ENCODE measurements around the gene MCF2L.

Gene MCF2L

GRCh38 chr13:112983042-112983305 is 14.0 kb downstream of the MCF2L start:
- DNase-seq, result no peak

- no peak for DNase-seq
Measured at GRCh38 chr13:112983428-112984196, 14.6 kb downstream of the MCF2L start.

- no peak for DNase-seq
Measured at GRCh38 chr13:112984501-112984900, 15.5 kb downstream of the MCF2L start.

GRCh38 chr13:112984954-112985802 is 16.2 kb downstream of the MCF2L start:
- no peak for DNase-seq

GRCh38 chr13:112985803-112986408 is 16.9 kb downstream of the MCF2L start:
- no peak for DNase-seq

- no peak for DNase-seq
Measured at GRCh38 chr13:112986470-112986869, 17.5 kb downstream of the MCF2L start.

GRCh38 chr13:112986946-112987681 is 18.1 kb downstream of the MCF2L start:
- DNase-seq, result no peak

GRCh38 chr13:112987682-112988024 is 18.6 kb downstream of the MCF2L start:
- DNase-seq, result no peak

- DNase-seq, result no peak
Measured at GRCh38 chr13:112990783-112991182, 21.8 kb downstream of the MCF2L start.

- no peak for DNase-seq
Measured at GRCh38 chr13:112991609-112992008, 22.6 kb downstream of the MCF2L start.

- no peak for DNase-seq
Measured at GRCh38 chr13:112992931-112993680, 24.1 kb downstream of the MCF2L start.

GRCh38 chr13:112994084-112994780 is 25.2 kb downstream of the MCF2L start:
- no peak for DNase-seq

GRCh38 chr13:112994781-112995355 is 25.9 kb downstream of the MCF2L start:
- no peak for DNase-seq

GRCh38 chr13:112995395-112996191 is 26.6 kb downstream of the MCF2L start:
- no peak for DNase-seq

- no peak for DNase-seq
Measured at GRCh38 chr13:112996671-112997091, 27.7 kb downstream of the MCF2L start.

- no peak for DNase-seq
Measured at GRCh38 chr13:112997188-112998130, 28.4 kb downstream of the MCF2L start.

GRCh38 chr13:112998521-112999280 is 29.7 kb downstream of the MCF2L start:
- no peak for DNase-seq

GRCh38 chr13:112999414-113000177 is 30.6 kb downstream of the MCF2L start:
- no peak for DNase-seq
